ENCODE measurements around the gene CX3CR1. TPM values are rescaled to one million over a fixed set of nuclear protein-coding genes. Genes with fewer than 3 reads are reported as not detected.

CX3CR1 gene
- total RNA-seq, 1 experiment from 2014 or later, result not detected

DNA sequence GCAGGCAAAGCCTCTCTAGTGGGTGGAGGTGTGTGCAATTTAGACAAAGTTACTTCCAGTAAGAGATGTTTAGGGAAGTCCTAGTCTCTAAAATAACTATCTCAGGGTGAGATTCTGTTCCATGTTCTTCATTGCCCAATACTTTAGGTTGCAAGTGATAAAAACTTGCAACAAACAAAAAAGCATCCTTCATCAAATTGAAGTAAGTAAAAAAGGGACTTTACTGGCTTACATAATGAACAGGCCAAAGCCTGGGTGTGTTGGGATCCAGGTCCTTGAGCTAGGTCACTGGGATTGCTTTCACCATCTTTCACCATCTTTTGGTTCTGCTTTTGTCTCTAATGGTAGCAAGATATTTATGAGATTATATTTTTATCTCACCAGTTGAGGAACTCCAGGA lies 38.3 kb downstream of the CX3CR1 start:
- Mint-ChIP-seq H3K4me1 (ENCODE audit: low read depth, unreplicated experiment) (no peaks in the 10 kb centered on the region), H3K27me3 (ENCODE audit: unreplicated experiment) (peaks cover 83% of the 10 kb centered on the region), H3K27ac (ENCODE audit: unreplicated experiment) (no peak overlapping the region), H3K36me3 (ENCODE audit: insufficient read depth, unreplicated experiment) (no peaks in the 10 kb centered on the region), H3K9me3 (ENCODE audit: low read depth, unreplicated experiment) (no peaks in the 10 kb centered on the region), H3K4me3 (ENCODE audit: low read depth, unreplicated experiment) (no peak overlapping the region)
- intact Hi-C loops (cut with micrococcal nuclease; ENCODE audit: unreplicated experiment), result no loop called here
- BruUV-seq (replicated peaks), result no TSS peak
- CTCF ChIA-PET, result no interaction called here
- no peak for TF ChIP-seq CTCF (IDR thresholded peaks at IDR 0.05; ENCODE audit: unreplicated experiment)
- DNase-seq, result no peak

- TF ChIP-seq CTCF (IDR thresholded peaks at IDR 0.05; ENCODE audit: unreplicated experiment), result no peak
- Mint-ChIP-seq H3K27me3 (ENCODE audit: unreplicated experiment) (peaks cover 89% of the 10 kb centered on the region), H3K36me3 (ENCODE audit: insufficient read depth, unreplicated experiment) (no peaks in the 10 kb centered on the region), H3K27ac (ENCODE audit: unreplicated experiment) (no peak overlapping the region), H3K4me3 (ENCODE audit: low read depth, unreplicated experiment) (no peak overlapping the region), H3K9me3 (ENCODE audit: low read depth, unreplicated experiment) (no peaks in the 10 kb centered on the region), H3K4me1 (ENCODE audit: low read depth, unreplicated experiment) (no peaks in the 10 kb centered on the region)
- intact Hi-C loops (cut with micrococcal nuclease; ENCODE audit: unreplicated experiment), result no loop called here
- no TSS peak for BruUV-seq (replicated peaks)
- no peak for DNase-seq
- CTCF ChIA-PET, result no interaction called here
These were observed 42.8 kb downstream of the CX3CR1 start for GRCh38 chr3:39237027-39237426.

DNA sequence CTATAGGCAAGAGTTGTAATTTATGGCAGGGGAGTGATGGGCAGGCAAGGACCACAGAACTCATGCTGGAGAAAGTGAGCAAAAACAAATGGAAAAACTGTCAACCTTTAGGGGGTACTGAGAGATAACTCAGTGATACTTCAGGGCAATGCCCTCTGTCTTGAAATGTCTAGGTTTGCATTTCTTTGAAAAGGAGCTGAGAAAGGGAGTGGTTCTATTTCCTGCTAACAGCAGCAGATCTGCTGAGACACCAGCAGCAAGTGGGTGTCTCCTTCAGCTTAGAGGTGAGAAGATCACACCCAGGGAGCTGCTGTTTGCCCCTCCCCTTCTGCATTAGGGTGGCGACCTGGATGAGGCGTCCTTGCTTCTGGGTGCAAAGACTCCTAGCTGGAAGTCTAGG lies 45.2 kb downstream of the CX3CR1 start:
- TF ChIP-seq CTCF (IDR thresholded peaks at IDR 0.05; ENCODE audit: unreplicated experiment), result no peak
- no peaks in the 10 kb centered on the region for H3K9me3 Mint-ChIP-seq (ENCODE audit: low read depth, unreplicated experiment)
- no peak overlapping the region for H3K27ac Mint-ChIP-seq (ENCODE audit: unreplicated experiment)
- H3K4me3 Mint-ChIP-seq (ENCODE audit: low read depth, unreplicated experiment), result no peak overlapping the region
- CTCF ChIA-PET, result no interaction called here
- intact Hi-C loops (cut with micrococcal nuclease; ENCODE audit: unreplicated experiment), result no loop called here
- H3K27me3 Mint-ChIP-seq (ENCODE audit: unreplicated experiment), result peaks cover 86% of the 10 kb centered on the region
- no peaks in the 10 kb centered on the region for H3K4me1 Mint-ChIP-seq (ENCODE audit: low read depth, unreplicated experiment)
- no peaks in the 10 kb centered on the region for H3K36me3 Mint-ChIP-seq (ENCODE audit: insufficient read depth, unreplicated experiment)
- no peak for DNase-seq
- no TSS peak for BruUV-seq (replicated peaks)

DNA sequence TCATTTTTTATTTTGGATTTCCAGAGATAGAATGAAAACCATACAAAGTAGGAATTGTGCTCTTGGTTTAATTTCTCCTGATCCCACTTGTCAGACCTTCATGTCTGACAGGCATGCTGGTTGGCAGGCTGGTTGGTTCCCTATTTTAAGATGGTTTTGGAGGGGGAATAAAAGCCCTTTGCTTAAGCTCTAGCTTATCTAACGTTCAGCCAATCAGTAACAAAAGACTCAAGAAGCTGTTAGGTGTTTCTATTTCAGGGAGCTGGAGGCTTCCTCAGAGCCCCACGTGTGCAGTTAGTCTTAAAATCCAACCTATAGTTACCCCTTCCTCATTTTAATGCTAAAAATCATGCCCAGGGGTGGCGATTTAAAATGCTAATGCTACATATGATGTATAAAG lies 47.0 kb downstream of the CX3CR1 start:
- H3K36me3 Mint-ChIP-seq (ENCODE audit: insufficient read depth, unreplicated experiment), result no peaks in the 10 kb centered on the region
- no peaks in the 10 kb centered on the region for H3K4me1 Mint-ChIP-seq (ENCODE audit: low read depth, unreplicated experiment)
- no peak for TF ChIP-seq CTCF (IDR thresholded peaks at IDR 0.05; ENCODE audit: unreplicated experiment)
- intact Hi-C loops (cut with micrococcal nuclease; ENCODE audit: unreplicated experiment), result no loop called here
- CTCF ChIA-PET, result no interaction called here
- peaks cover 68% of the 10 kb centered on the region for H3K27me3 Mint-ChIP-seq (ENCODE audit: unreplicated experiment)
- H3K9me3 Mint-ChIP-seq (ENCODE audit: low read depth, unreplicated experiment), result no peaks in the 10 kb centered on the region
- no peak overlapping the region for H3K4me3 Mint-ChIP-seq (ENCODE audit: low read depth, unreplicated experiment)
- DNase-seq, result no peak
- no peak overlapping the region for H3K27ac Mint-ChIP-seq (ENCODE audit: unreplicated experiment)
- no TSS peak for BruUV-seq (replicated peaks)

- TF ChIP-seq CTCF (IDR thresholded peaks at IDR 0.05; ENCODE audit: unreplicated experiment), result no peak
- Mint-ChIP-seq H3K9me3 (ENCODE audit: low read depth, unreplicated experiment) (no peaks in the 10 kb centered on the region), H3K27me3 (ENCODE audit: unreplicated experiment) (peaks cover 65% of the 10 kb centered on the region), H3K27ac (ENCODE audit: unreplicated experiment) (no peak overlapping the region), H3K36me3 (ENCODE audit: insufficient read depth, unreplicated experiment) (no peaks in the 10 kb centered on the region), H3K4me3 (ENCODE audit: low read depth, unreplicated experiment) (no peak overlapping the region), H3K4me1 (ENCODE audit: low read depth, unreplicated experiment) (no peaks in the 10 kb centered on the region)
- intact Hi-C loops (cut with micrococcal nuclease; ENCODE audit: unreplicated experiment), result no loop called here
- BruUV-seq (replicated peaks), result no TSS peak
- CTCF ChIA-PET, result no interaction called here
- DNase-seq, result no peak
These were observed 49.4 kb downstream of the CX3CR1 start for GRCh38 chr3:39230453-39230852.

All from Calu3 (cell line).